GOT3 (cell line): ENCODE results near the gene RALGPS2.

Source experiments
- DNase-seq: peaks from one replicate; lab custom pipeline; 2025; ENCODE audit warnings: mixed read lengths; lab: John Stamatoyannopoulos, UW

Gene RALGPS2

DNA sequence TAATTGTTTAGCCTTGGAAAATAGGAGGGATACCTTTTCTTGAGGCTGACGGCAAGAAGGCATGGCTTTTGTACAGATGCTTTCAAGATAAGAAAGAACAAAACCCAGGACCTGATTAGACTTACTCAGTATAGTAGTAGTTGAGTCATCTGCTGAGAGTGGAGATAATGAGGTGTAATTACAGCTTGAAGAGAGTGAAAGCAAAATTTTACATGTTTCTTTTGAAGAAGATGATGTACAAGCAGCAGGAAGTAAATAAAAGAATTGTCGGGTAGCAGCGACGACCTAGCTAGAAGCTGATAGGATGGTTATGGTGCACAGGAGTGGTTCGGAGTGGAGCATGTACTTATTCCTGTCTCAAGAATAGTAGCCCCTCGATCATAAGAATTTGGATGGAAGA, 139.3 kb downstream of the RALGPS2 start:
- no peak for DNase-seq

DNA sequence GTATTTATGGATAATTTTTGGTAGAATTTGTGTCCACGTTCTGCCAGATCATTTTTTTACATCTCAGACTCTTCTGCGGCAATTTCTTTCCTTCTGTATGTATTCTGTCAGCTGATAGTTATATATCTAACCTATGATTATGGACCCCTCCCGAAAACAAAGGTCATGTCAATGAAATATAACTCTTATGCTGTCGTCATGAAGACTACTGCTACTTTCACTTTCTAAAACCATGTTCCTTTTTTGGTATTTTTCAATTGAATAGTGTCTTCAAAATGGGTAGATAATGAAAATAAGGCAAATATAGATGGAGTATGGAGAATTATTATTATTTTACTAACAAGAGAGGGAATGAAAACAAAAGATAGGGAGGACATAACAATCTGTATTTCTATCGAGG, 142.6 kb downstream of the RALGPS2 start:
- DNase-seq, result no peak

DNA sequence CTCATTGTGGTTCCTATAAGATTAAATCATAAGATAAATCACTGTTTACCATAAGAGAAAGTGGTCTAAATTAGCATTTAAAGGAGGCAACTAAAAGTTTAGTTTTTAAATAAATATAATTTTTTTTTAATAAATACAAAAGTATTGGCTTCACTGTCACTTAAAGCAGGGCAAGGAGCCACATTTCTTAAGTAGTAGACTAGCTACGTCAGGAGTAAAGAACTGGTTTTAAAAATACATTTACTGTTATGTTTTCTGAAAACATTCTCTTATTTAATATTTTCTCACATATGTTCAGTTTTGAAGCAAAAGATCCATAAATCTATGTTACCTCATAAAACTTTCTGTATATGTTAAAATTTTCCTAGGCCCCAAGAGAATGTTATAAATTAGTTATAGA, 143.7 kb downstream of the RALGPS2 start:
- DNase-seq, result no peak

DNA sequence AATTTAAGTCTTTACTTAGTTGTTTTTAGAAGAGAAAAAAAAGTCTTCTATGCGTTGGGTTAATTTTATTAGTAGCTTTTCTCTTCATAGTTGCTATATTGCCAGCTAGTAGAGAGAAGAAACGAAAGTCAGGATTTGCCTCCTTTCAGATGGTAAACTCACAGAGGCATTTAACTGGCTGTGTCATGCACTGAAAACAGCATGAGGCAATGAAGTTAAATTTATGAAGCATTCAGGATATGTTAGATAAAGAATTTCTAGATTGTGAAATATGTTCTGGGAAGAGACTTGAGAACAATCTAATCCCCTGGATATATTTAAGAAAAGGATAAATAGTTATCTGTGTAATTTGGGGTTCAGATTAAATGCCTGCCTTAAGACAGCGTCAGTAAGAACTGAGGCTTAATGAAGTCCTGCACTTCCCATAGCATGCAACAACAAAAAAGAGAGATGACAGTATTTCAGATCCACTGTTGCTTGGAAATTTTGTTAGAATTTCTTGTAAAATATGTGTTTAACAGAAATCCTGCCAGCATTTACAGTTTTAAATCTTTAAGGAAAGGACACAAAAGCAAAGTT, 144.2 kb downstream of the RALGPS2 start:
- DNase-seq, result no peak

DNA sequence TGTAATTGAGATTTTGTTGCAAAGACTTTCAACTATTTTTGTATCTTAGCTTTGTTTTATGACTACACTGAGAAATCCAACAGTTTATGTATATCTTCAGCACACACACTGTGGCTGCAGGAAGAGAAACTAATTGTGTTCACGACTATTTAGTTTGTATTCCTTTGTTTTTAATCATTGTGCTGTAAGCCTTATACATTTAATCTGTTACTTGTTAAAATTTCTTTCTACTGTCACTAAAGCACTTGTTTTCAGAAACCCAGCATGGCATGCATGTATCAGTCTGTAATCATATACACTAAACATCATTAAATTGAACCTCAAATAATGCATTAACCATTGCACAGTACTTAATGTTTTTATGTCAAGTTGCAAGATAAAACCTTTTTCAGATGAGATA, 145.2 kb downstream of the RALGPS2 start:
- DNase-seq, result no peak

DNA sequence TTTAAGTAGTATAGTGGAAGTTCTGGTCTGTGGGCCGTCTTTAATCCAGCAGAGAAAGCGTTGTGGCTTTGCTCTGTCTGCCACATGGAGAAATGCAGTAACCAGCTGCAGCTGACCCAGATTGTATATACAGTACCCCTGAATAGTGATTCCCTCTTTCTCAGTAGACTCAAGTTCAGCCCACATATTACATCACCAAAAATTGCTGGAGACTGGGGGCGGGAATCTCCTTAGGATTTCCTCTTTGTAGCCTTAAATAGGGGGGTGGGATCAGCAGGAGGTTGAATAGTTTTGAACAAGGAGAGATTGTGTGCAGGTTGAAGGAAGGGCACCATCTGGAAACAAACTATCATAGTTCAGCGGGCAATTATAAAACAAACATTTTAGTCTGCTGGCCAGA, 145.9 kb downstream of the RALGPS2 start, which contains the start of gene ANGPTL1:
Gene ANGPTL1, minus strand, starts transcription at position 134 of the 400 bp plus-strand sequence. CDS start 5,301 bp downstream, outside the sequence.
- DNase-seq, result no peak

DNA sequence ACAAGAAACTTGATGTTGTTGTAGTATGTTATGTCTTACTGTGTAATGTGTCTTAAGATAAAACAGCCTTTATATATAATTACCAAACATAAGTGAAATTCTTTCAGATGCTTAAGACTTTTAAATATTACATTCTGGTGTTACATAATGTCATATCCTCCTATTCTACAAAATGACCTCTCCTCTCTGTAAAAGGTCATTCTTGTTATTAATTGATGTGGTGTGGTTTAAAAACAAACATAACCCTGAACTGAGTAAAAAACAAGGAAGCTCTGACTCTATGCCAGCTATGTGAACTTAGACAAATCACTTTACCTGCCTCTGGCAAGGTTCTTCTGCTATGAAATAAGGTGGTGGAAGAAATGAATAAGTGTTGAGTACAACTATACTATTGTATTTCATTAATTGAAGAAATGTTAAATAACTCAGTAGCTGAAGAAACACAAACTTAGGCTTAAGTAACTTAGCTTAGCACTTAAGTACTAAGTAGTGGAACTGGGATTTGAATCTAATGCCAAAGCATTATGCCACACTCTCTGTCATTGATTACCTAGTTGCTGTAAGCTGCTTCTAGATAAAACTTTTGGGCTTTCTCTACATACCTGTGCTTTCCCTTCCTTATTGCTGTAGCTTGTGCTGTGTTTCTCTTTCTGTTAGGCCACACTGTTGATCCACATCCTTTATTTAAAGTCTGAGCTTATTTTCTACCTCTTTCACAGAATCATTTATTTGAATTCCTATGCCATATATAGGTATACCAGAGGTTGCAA, 146.7 kb downstream of the RALGPS2 start:
- DNase-seq, result no peak

DNA sequence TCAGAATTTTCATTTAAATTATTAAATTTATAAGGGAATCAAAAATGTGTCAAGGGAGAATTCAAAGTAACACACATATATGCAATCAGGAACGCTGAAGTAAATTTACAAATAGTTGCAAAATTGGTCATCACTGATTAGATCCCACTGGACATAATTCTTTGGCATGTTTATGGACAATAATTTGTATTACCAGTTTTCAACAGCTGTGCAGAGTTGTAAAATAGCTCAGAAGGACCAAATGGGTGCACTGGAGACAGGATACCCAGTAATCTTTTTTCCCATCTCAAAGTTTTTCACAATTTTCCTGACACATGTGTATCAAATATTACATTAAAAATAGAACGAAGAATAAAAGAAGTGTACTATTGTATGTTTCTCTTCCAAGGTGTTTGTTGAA, 149.9 kb downstream of the RALGPS2 start:
- no peak for DNase-seq

DNA sequence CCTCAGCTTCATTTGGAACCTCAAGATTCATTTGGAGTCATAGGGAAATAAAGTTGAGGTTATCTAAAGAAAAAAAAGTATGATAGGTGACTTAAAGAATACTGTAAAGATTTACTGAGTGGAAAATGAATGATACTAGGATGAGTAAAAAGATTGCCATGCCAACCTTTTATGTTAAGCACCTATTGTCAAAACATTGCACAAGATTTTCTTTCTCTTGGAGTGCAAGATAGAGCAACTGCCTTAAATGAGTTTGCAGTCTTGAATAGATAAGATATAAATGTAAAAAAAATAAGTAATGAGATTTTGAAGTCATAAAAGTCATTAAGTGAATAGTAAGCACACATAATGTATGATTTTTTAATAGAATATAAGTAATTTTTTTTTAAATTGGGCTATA, 150.9 kb downstream of the RALGPS2 start:
- DNase-seq, result no peak

DNA sequence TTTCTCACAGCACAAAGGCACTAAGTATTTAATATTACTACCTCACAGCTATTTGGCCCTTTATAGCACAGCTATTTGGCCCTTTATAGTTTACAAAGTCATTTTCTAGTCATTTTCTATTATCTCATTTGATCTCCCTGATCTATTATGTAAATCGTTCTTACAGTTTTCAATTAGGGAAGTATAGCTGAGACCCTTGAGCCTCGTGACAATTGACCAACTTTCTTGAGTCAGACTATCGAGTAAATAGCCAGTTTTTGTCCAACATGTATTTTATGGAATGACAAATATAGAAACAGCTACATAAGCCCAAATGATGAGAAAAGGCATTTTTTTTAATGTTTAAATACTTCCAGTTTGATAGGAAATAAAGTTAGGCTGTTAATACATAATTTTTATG, 152.9 kb downstream of the RALGPS2 start:
- no peak for DNase-seq

DNA sequence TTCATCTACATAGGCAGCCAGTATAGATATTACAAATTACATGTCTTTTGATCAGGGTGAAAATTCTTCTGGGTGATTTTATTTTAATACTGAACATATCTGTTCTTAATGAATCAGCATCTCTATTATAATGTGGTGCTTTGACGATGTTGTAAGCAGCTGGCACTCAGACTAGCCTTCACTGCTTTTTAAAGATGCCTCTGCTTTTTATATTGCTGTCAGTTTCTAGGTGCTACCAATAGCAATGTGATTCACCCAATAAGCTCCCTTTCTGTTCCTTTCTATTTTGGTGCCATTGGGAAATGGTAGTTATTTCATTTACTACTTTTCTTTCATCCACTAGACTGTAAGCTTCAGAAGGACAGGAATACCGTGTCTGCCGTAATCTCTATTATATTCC, 156.9 kb downstream of the RALGPS2 start:
- DNase-seq, result no peak

DNA sequence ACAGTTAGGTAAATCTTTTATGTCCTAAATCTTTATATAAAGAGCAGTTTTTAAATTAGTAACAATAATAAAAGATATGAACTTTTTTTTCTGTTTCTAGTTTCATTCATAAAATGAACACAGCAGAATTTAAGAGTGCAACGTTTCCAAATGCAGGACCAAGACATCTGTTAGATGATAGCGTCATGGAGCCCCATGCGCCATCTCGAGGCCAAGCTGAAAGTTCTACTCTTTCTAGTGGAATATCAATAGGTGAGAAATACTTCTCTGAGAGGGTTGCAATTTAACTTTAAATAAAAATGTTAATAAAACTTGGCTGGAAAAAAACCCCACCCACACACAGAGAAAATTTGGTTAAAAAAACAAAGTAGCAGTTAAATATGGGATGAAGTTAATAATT, 160.8 kb downstream of the RALGPS2 start:
- no peak for DNase-seq

DNA sequence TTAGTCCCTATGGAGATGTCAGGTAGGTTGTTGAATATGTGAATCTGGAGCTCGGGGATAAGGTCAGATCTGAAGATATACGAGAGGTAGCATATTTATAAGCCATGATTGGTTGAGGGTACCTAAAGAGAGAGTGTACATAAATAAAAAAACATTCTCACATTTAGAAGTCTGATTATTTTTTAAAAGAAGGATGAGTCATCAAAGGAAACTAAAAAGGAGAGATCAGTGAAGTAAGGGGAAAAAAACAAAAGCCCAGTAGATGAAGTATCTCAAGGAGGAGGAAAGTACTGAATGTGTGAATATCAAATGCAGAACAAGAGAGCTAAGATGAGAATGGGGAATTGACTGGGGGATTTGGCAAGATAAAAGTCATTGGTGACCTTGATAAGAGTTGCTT, 161.5 kb downstream of the RALGPS2 start:
- DNase-seq, result no peak

DNA sequence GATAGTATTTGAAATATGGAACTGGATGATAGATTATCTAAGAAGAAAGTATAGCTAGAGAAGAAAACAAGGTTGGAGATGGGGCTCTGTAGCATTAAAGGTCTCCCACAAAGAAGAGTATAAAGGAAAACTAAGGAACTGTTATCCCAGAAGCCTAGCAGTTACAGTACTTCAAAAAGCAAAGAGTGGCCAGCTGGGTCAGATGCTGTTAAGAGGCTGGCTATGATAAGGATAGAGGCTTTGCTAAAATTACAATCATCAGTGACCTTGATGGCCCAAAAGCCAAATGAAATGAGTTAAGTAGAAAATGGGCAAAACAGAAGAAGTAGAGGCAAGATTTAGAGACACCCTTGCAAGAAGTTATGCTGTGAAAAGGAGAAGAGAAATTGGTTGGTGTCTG, 170.9 kb downstream of the RALGPS2 start:
- no peak for DNase-seq

DNA sequence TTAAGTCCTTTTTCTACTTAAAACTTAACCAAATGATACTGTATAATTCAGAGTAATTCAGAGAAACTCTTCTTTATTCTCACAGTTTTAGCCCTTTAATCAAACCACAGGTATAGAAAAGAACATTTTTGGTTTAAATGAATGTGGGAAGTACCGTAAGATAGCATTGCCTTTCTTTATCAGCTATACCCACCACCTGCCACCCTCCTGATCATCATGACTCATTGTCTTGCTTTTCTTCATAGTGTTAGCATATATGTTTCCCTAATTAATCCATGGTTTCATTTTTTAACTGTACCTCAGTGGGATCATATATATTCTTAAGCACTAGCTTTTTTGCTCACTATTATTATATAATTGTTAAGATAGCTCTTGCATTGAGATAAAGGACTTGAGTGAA, 173.4 kb downstream of the RALGPS2 start:
- no peak for DNase-seq

DNA sequence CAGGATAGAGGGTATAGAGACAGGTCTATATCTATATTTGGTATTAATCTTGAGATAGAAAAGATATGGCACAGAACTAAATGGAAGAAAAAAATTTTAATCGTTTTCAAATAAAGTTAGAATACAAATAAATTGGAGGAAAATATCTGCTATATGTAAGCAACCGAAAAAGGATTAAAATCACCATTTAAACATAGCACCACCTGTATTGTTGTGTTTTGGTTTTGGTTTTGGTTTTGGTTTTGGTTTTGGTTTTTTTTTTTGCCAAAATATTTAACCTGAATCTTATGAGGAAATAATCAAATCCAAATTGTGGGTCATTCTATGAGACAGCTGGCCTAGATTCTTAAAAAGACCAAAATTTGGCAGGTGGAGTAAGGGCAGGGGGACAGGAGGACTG, 174.4 kb downstream of the RALGPS2 start:
- DNase-seq, result no peak

DNA sequence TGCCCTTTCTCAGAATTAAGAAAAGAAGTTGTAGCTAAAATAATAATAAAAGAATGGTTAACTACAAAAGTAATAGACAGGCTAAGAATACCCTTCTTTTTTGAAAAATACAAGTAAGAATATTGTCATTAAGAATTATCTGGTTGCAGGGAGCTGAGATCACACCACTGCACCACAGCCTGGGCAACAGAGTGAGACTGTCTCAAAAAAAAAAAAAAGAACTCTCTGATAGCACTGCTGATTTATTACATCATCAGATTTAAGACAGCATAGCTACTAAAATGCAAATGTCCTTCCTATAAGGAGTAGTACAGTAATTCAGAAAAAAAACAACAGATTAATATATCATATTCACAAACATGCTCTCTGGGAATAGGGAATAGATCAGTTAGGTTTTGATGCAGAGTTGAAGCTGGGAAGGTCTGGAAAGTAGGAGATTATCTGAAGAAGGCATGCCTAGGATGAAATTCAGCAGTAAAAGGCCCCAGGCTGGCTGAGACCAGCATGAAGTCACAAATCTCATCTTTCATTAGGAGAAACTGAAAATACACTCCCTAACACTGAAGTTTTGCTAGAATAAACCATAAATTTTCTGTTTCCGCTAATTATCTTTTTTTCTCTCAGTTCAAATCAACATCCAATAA, 176.6 kb downstream of the RALGPS2 start:
- DNase-seq, result no peak

DNA sequence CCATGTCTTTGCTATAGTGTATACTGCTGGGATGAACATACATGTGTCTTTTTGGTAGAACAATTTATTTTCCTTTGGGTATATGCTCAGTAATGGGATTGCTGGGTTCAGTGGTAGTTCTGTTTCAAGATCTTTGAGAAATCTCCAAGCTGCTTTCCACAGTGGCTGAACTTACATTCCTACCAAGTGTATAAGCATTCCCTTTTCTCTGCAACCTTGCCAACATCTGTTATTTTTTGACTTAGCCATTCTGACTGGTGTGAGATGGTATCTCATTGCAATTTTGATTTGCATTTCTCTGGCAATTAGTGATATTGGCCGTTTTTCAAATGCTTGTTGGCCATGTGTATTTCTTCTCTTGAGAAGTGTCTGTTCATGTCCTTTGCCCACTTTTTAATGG, 183.3 kb downstream of the RALGPS2 start:
- DNase-seq, result no peak

DNA sequence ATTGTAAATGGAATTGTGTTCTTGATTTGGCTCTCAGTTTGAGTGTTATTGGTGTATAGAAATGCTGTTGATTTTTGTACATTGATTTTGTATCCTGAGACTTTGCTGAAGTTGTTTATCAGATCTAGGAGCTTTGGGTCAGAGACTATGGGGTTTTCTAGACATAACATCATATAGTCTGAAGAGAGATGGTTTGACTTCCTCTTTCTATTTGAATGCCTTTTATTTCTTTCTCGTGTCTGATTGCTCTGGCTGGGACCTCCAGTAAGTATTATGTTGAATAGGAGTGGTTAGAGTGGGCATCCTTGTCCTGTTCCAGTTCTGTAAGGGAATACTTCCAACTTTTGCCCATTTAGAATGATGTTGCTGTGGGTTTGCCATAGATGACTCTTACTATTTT, 185.0 kb downstream of the RALGPS2 start:
- DNase-seq, result no peak

DNA sequence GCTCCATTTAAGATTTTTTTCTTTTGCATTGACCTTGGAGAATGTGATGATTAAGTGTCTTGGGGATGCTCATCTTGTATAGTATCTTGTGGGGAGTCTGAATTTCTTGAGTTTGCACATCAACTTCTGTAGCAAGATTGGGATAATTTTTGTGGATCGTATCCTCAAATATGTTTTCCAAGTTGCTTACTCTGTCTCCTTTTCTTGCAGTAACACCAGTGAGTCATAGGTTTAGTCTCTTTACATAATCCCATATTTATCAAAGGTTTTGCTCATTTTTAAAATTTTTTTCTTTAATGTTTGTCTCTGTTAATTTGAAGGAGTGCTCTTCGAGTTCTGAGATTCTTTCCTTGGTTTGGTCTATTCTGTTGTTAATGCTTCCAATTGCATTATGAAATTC, 187.6 kb downstream of the RALGPS2 start:
- no peak for DNase-seq

DNA sequence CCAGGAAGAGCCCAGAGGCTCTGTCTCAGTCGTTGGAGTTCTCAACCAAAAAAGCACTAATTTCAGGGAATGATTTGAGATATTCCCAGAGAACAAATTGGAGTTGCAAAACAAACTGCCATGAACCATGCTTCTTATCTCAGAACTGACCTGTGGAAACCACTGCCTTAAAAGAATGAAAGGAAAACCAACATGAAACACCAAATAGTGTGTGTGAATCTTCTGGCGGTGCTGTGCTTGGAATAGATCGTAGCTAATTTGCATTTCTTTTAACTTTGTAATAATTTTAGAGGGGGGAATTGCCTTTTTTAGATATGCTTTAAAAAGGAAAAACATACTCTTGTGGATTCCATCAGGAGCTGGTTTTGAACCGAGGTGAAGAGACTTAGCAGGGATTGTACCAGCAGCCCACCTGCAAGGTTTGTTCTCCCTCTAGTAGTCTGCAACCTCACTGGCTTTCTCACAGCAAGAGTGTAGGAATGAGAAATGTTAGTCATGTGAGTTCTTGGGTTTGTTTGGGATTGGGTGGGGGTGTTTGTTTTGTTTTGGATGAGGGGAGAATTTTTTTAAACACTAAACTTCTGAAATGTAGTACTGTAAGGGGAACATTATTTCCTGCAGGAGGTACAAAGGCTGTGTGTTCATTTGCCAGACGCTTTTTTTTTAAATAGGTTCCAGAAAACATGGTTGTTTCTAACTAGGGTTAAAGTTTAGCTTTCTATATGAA, 191.6 kb downstream of the RALGPS2 start:
- no peak for DNase-seq

DNA sequence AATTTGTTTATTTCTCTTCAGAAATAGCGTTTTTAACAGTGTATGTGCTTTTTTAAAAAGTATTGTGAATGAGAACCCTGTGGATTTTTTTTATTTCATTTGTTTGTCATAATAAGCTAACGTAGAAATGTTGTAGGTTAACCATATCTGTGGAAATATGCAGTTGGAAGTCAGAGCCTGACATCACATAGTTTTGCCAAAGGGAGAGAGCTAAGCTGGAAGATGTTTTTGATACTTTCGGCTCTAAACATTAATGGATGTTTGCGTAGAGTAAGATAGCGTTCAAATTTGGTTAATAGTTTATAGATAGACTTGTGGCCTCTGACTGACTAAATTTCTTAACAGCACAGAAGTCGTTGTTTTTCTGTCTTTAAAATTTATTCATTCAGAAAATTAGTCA, 193.3 kb downstream of the RALGPS2 start:
- DNase-seq, result no peak

DNA sequence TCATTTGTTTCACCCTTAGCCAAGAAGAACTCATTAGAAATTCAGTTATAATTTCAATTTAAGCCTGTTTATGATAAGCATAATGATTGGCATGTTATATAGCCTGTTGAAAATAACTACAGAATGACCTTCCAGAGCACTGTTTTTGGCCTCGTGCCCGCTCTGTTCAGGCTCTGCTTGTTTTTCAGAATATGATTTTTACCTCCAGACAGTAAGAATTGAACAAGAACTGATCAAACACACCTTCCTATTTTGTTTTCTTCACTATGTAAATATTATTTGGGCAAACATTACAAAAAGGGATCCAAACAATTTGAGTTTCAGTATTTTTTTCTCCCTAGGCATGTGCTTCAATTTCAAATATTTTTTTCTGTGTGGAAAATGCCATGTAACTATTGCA, 193.9 kb downstream of the RALGPS2 start:
- no peak for DNase-seq
